ENCODE data around the gene PLEK2. TPM values are rescaled to one million over a fixed set of nuclear protein-coding genes. Genes with fewer than 3 reads are reported as not detected.

Gene PLEK2
- polyA plus RNA-seq, 1 donor from 2014 or later, result not detected

DNA sequence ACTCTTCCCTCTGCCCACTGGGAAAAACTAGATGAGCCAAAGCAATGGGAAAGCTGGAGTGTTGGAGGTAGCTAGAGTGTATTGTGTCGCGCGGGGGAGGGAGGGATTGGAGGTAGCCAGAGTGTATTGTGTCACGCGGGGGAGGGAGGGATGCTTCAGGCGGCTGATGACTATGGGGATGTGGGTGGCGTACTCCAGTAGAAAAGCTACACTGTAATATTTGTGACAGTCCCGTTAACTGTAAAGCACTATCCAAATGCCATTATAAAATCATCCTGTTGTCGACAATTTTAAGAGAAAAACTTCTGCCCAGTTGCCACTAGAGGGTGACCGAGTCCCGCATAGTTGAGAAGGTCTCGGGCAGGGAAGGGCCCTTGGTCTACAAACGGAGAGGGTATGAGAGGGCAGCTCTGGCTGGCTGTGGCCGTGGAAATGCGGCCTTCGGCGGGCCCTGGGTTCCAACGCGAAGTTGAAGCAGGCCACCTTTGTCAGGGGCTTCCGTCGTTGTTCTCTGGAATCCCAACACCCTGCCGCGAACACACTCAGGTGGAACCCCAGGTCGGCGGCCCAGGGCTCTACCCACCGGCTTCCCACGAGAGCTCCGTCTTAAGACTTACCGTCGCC is 15.1 kb upstream of the PLEK2 start (continued):
- TF ChIP-seq, protein P1, sequence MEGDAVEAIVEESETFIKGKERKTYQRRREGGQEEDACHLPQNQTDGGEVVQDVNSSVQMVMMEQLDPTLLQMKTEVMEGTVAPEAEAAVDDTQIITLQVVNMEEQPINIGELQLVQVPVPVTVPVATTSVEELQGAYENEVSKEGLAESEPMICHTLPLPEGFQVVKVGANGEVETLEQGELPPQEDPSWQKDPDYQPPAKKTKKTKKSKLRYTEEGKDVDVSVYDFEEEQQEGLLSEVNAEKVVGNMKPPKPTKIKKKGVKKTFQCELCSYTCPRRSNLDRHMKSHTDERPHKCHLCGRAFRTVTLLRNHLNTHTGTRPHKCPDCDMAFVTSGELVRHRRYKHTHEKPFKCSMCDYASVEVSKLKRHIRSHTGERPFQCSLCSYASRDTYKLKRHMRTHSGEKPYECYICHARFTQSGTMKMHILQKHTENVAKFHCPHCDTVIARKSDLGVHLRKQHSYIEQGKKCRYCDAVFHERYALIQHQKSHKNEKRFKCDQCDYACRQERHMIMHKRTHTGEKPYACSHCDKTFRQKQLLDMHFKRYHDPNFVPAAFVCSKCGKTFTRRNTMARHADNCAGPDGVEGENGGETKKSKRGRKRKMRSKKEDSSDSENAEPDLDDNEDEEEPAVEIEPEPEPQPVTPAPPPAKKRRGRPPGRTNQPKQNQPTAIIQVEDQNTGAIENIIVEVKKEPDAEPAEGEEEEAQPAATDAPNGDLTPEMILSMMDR (IDR thresholded peaks at IDR 0.05; ENCODE audit: poor library complexity, severe bottlenecking), result peak; percentile 87
- no peak for TF ChIP-seq MXI1 (conservative IDR thresholded peaks at IDR 0.05; ENCODE audit: poor library complexity, severe bottlenecking)

DNA sequence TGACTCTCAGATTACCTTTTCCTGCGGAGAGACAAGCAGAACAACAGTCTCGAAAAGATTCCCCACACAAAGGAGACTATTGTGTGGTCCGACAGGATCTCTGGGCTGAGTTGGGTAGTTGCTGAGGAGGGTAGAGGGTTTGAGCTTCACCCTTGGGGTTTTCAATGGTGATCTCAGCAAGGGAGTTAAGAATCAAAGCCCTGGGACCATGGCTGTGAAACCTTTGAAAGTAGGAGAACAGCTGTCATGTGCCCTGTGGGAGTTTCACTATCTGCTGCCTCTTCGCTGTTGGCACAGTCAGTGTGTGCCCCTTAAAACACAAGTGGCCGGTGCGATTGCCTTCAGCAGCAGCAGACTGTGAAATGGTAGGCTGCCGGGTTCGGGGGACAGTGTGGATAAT is 14.2 kb upstream of the PLEK2 start:
- Histone ChIP-seq H3F3A (ENCODE audit: insufficient read depth, low read length, poor library complexity, severe bottlenecking) (no peaks in the 10 kb centered on the region), H3K27me3 (ENCODE audit: insufficient read depth, low read depth, low read length) (no peaks in the 10 kb centered on the region), H4K20me1 (ENCODE audit: insufficient read depth) (no peaks in the 10 kb centered on the region), H2AFZ (ENCODE audit: low read depth, low read length) (no peak overlapping the region), H3K9ac (ENCODE audit: low read length) (no peak overlapping the region), H3K9me3 (ENCODE audit: low read length) (no peaks in the 10 kb centered on the region), H3K9me2 (ENCODE audit: insufficient read depth, low read length) (no peaks in the 10 kb centered on the region), H3K36me3 (ENCODE audit: insufficient read depth, low read length) (no peaks in the 10 kb centered on the region), H3K4me3 (ENCODE audit: low read length) (no peak overlapping the region), H3K79me2 (replicated peaks; ENCODE audit: insufficient read depth, low read length) (no peaks in the 10 kb centered on the region), H3K4me2 (ENCODE audit: low read length) (no peak overlapping the region), H3K27ac (ENCODE audit: low read length) (no peak overlapping the region)
- TF ChIP-seq EZH2 (IDR thresholded peaks at IDR 0.05; ENCODE audit: borderline replicate concordance, insufficient read depth, low read length, poor library complexity, severe bottlenecking) (no peak), SMC3 (conservative IDR thresholded peaks at IDR 0.05; ENCODE audit: poor library complexity) (no peak), TAF1 (IDR thresholded peaks at IDR 0.05; ENCODE audit: low read depth) (no peak)
- TF ChIP-seq, protein P1 (IDR thresholded peaks at IDR 0.05; ENCODE audit: poor library complexity, severe bottlenecking), result no peak

DNA sequence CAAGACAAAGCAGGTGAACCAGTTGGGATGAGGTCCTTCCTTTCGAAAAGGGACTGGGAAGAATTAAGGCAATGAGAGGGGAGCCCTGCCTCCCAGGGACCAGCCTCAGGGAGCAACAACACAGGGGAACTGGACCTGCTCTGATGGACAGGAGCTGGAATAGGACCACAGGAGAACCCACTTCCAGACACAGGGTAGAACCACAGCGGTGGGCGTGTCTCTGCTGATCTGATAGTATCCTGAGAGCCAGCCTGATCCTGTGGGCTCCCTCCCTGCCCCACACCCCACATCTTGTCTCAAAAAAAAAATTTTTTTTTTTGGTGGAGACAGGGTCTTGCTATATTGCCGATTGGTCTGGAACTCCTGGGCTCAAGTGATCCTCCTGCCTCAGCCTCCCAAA is 13.6 kb upstream of the PLEK2 start:
- Histone ChIP-seq H2AFZ (ENCODE audit: low read depth, low read length) (no peak overlapping the region), H4K20me1 (ENCODE audit: insufficient read depth) (no peaks in the 10 kb centered on the region), H3K4me2 (ENCODE audit: low read length) (no peak overlapping the region), H3K9ac (ENCODE audit: low read length) (no peak overlapping the region), H3K27ac (ENCODE audit: low read length) (no peak overlapping the region), H3K4me3 (ENCODE audit: low read length) (no peak overlapping the region), H3K27me3 (ENCODE audit: insufficient read depth, low read depth, low read length) (no peaks in the 10 kb centered on the region), H3K9me3 (ENCODE audit: low read length) (no peaks in the 10 kb centered on the region), H3F3A (ENCODE audit: insufficient read depth, low read length, poor library complexity, severe bottlenecking) (no peaks in the 10 kb centered on the region), H3K9me2 (ENCODE audit: insufficient read depth, low read length) (no peaks in the 10 kb centered on the region), H3K79me2 (replicated peaks; ENCODE audit: insufficient read depth, low read length) (no peaks in the 10 kb centered on the region), H3K36me3 (ENCODE audit: insufficient read depth, low read length) (no peaks in the 10 kb centered on the region)
- TF ChIP-seq POLR2AphosphoS5 (IDR thresholded peaks at IDR 0.05), result no peak
- TF ChIP-seq TAF1 (IDR thresholded peaks at IDR 0.05; ENCODE audit: low read depth), result no peak
- no peak for TF ChIP-seq EP300 (conservative IDR thresholded peaks at IDR 0.05; ENCODE audit: poor library complexity, severe bottlenecking)
- no peak for TF ChIP-seq MXI1 (conservative IDR thresholded peaks at IDR 0.05; ENCODE audit: poor library complexity, severe bottlenecking)
- no peak for TF ChIP-seq EZH2 (IDR thresholded peaks at IDR 0.05; ENCODE audit: borderline replicate concordance, insufficient read depth, low read length, poor library complexity, severe bottlenecking)
- TF ChIP-seq, protein P1 (IDR thresholded peaks at IDR 0.05; ENCODE audit: poor library complexity, severe bottlenecking), result no peak
- TF ChIP-seq RAD21 (conservative IDR thresholded peaks at IDR 0.05), result no peak
